ENCODE measurements around the gene SEMA7A. TPM values are rescaled to one million over a fixed set of nuclear protein-coding genes. Genes with fewer than 3 reads are reported as not detected.

Gene SEMA7A
- total RNA-seq, 1 experiment from 2014 or later, result 74.8 TPM

- Mint-ChIP-seq H3K4me1 (ENCODE audit: low read depth, unreplicated experiment) (peaks cover 49% of the 10 kb centered on the region), H3K4me3 (ENCODE audit: low read depth, unreplicated experiment) (no peak overlapping the region), H3K9me3 (ENCODE audit: low read depth, unreplicated experiment) (no peaks in the 10 kb centered on the region), H3K36me3 (ENCODE audit: insufficient read depth, unreplicated experiment) (peaks cover 29% of the 10 kb centered on the region), H3K27me3 (ENCODE audit: unreplicated experiment) (peaks cover 5% of the 10 kb centered on the region), H3K27ac (ENCODE audit: unreplicated experiment) (peak overlapping the region; percentile 2)
- no peak for DNase-seq
- no peak for TF ChIP-seq CTCF (IDR thresholded peaks at IDR 0.05; ENCODE audit: unreplicated experiment)
- CTCF ChIA-PET, result interaction anchor here (0.6 to 1.1 kb wide), 6 partner anchors 11 to 1146 kb away, joined by 3 to 6 read pairs (median 4); partner anchors contain the start of gene UBL7
- intact Hi-C loops (cut with micrococcal nuclease; ENCODE audit: unreplicated experiment), result loop anchor here (10.0 kb wide), 1 partner anchor 167 kb away; the partner anchor contains the start of gene ARID3B
- no TSS peak for BruUV-seq (replicated peaks)
Measured at GRCh38 chr15:74377831-74378766, 55.7 kb downstream of the SEMA7A start.

GRCh38 chr15:74376825-74377581 lies 56.8 kb downstream of the SEMA7A start:
- H3K27me3 Mint-ChIP-seq (ENCODE audit: unreplicated experiment), result peaks cover 16% of the 10 kb centered on the region
- CTCF ChIA-PET, result interaction anchor here (1.4 kb wide), 1 partner anchor 244 kb away, joined by 4 read pairs; no protein-coding TSS in a partner anchor
- no peak overlapping the region for H3K4me3 Mint-ChIP-seq (ENCODE audit: low read depth, unreplicated experiment)
- no peaks in the 10 kb centered on the region for H3K9me3 Mint-ChIP-seq (ENCODE audit: low read depth, unreplicated experiment)
- peaks cover 40% of the 10 kb centered on the region for H3K4me1 Mint-ChIP-seq (ENCODE audit: low read depth, unreplicated experiment)
- no peak for DNase-seq
- no peak overlapping the region for H3K27ac Mint-ChIP-seq (ENCODE audit: unreplicated experiment)
- intact Hi-C loops (cut with micrococcal nuclease; ENCODE audit: unreplicated experiment), result loop anchor here (10.0 kb wide), 1 partner anchor 168 kb away; the partner anchor contains the start of gene ARID3B
- no peak for TF ChIP-seq CTCF (IDR thresholded peaks at IDR 0.05; ENCODE audit: unreplicated experiment)
- H3K36me3 Mint-ChIP-seq (ENCODE audit: insufficient read depth, unreplicated experiment), result peaks cover 26% of the 10 kb centered on the region
- BruUV-seq (replicated peaks), result no TSS peak

GRCh38 chr15:74376226-74376625 lies 57.5 kb downstream of the SEMA7A start:
- BruUV-seq (replicated peaks), result no TSS peak
- TF ChIP-seq CTCF (IDR thresholded peaks at IDR 0.05; ENCODE audit: unreplicated experiment), result no peak
- intact Hi-C loops (cut with micrococcal nuclease; ENCODE audit: unreplicated experiment), result loop anchor here (10.0 kb wide), 1 partner anchor 169 kb away; the partner anchor contains the start of gene ARID3B
- CTCF ChIA-PET, result interaction anchor here (0.7 to 1.4 kb wide), 5 partner anchors 9 to 255 kb away, joined by 3 to 7 read pairs (median 3); no protein-coding TSS in a partner anchor
- peaks cover 32% of the 10 kb centered on the region for H3K4me1 Mint-ChIP-seq (ENCODE audit: low read depth, unreplicated experiment)
- no peaks in the 10 kb centered on the region for H3K9me3 Mint-ChIP-seq (ENCODE audit: low read depth, unreplicated experiment)
- peaks cover 24% of the 10 kb centered on the region for H3K27me3 Mint-ChIP-seq (ENCODE audit: unreplicated experiment)
- H3K27ac Mint-ChIP-seq (ENCODE audit: unreplicated experiment), result no peak overlapping the region
- no peak for DNase-seq
- H3K4me3 Mint-ChIP-seq (ENCODE audit: low read depth, unreplicated experiment), result no peak overlapping the region
- peaks cover 24% of the 10 kb centered on the region for H3K36me3 Mint-ChIP-seq (ENCODE audit: insufficient read depth, unreplicated experiment)

- Mint-ChIP-seq H3K4me3 (ENCODE audit: low read depth, unreplicated experiment) (peak overlapping the region; percentile 81), H3K27ac (ENCODE audit: unreplicated experiment) (no peak overlapping the region), H3K4me1 (ENCODE audit: low read depth, unreplicated experiment) (peaks cover 23% of the 10 kb centered on the region), H3K27me3 (ENCODE audit: unreplicated experiment) (peaks cover 33% of the 10 kb centered on the region), H3K36me3 (ENCODE audit: insufficient read depth, unreplicated experiment) (peaks cover 19% of the 10 kb centered on the region), H3K9me3 (ENCODE audit: low read depth, unreplicated experiment) (no peaks in the 10 kb centered on the region)
- intact Hi-C loops (cut with micrococcal nuclease; ENCODE audit: unreplicated experiment), result loop anchor here (2.0 to 10.0 kb wide), 3 partner anchors 64 to 170 kb away; partner anchors contain the start of gene ARID3B
- TF ChIP-seq CTCF (IDR thresholded peaks at IDR 0.05; ENCODE audit: unreplicated experiment), result peak; percentile 70
- CTCF ChIA-PET, result interaction anchor here (0.8 to 1.8 kb wide), 8 partner anchors 22 to 396 kb away, joined by 3 to 7 read pairs (median 4); no protein-coding TSS in a partner anchor
- DNase-seq, result peak; percentile 91
- no TSS peak for BruUV-seq (replicated peaks)
Measured at GRCh38 chr15:74375303-74375693, 58.5 kb downstream of the SEMA7A start.
